ENCODE measurements around the gene OR10A2.
"Not testable (repeated sequence)": the region's sequence is repeated elsewhere in the genome, so short reads cannot be mapped to it uniquely, and the experiment has no call there.

The OR10A2 gene

GRCh38 chr11:6862961-6863360, at the start of gene OR10A2:
Gene OR10A2, plus strand, starts transcription at chr11:6863057. Its CDS starts 6,698 bp downstream, at chr11:6869755.
- DNase-seq = no peak

DNA sequence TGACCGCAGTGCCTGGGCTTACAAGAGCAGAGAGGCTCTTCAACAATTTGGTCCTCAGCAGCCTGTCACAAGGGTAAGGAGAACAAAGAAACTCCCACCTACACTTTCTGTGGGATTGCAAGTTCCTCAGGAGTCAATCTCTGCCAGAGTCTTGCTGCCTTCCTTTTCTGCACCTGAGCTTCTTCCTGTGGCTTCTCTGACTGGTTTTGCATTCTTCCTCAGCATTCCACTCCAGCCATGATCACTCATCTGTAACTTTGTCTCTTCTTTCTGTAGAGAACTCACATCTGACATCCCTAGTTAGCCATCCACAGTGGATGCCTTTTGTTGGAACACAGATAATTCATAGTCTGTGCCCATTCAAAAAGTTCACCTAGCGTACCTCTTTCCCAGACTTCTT, 49.2 kb upstream of the OR10A2 start:
- no peak for DNase-seq
- TF ChIP-seq GATA1 (IDR thresholded peaks at IDR 0.05; ENCODE audit: low read depth, low read length) (no peak), POLR2A (IDR thresholded peaks at IDR 0.05; ENCODE audit: low read length) (no peak)

More at GRCh38 chr11:6862961-6863360, at the start of gene OR10A2:
- TF ChIP-seq GATA1 (IDR thresholded peaks at IDR 0.05; ENCODE audit: low read depth, low read length) = no peak
- no peak for TF ChIP-seq POLR2A (IDR thresholded peaks at IDR 0.05; ENCODE audit: low read length)

DNA sequence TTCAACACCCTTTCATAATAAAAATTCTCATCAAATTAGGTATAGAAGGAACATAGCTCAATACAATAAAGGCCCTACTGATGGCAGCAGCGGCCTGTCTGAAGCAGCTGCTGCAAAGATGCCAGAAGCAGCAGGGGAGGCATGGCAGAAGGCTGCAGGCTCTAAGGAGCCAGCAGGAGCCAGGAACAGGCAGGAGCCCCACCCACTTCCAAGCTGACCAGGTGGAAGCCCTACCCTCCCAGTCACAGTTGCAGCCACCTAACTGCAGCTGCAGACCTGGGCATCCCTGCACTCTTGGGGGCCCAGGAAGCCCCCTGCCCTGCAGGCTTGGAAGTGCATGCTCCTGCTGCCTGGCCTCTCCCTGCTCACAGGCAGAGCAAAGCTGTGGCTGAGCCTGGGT, 45.2 kb upstream of the OR10A2 start:
- DNase-seq = no peak
- TF ChIP-seq POLR2A (IDR thresholded peaks at IDR 0.05; ENCODE audit: low read length) (no peak), GATA1 (IDR thresholded peaks at IDR 0.05; ENCODE audit: low read depth, low read length) (no peak)

GRCh38 chr11:6818967-6819366, 43.9 kb upstream of the OR10A2 start:
- DNase-seq = no peak
- TF ChIP-seq GATA1 (IDR thresholded peaks at IDR 0.05; ENCODE audit: low read depth, low read length) (no peak), POLR2A (IDR thresholded peaks at IDR 0.05; ENCODE audit: low read length) (no peak)

- DNase-seq = no peak
- TF ChIP-seq GATA1 (IDR thresholded peaks at IDR 0.05; ENCODE audit: low read depth, low read length) (no peak), POLR2A (IDR thresholded peaks at IDR 0.05; ENCODE audit: low read length) (no peak)
Observed at GRCh38 chr11:6824136-6824823, 38.6 kb upstream of the OR10A2 start.

DNA sequence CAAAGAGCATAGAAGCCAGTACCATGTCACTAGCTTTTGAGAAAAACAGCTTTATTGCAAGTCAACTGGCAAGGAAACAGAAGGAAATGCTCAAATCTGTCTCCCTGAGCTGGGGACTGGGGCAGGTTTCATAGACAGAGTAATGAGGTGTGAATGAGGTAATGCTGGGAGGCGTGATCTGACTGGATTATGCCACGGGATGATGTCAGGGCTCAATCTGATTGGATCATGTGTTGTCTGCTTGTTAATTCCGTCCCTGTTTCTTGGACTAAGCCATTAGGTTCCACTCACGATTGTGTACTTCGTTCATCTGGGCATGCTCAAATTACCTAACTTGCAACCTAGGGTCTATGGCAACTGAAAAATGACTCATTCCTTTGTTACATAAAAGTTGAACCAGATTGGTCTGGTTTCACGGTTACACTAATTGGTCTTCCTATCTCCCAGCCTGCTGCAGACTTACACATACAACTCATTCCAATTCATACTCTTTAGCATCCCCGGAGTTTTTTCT, 37.6 kb upstream of the OR10A2 start:
- DNase-seq = no peak
- no peak for TF ChIP-seq POLR2A (IDR thresholded peaks at IDR 0.05; ENCODE audit: low read length)
- TF ChIP-seq GATA1 (IDR thresholded peaks at IDR 0.05; ENCODE audit: low read depth, low read length) = no peak

GRCh38 chr11:6828103-6828502, 34.8 kb upstream of the OR10A2 start:
- DNase-seq = no peak

DNA sequence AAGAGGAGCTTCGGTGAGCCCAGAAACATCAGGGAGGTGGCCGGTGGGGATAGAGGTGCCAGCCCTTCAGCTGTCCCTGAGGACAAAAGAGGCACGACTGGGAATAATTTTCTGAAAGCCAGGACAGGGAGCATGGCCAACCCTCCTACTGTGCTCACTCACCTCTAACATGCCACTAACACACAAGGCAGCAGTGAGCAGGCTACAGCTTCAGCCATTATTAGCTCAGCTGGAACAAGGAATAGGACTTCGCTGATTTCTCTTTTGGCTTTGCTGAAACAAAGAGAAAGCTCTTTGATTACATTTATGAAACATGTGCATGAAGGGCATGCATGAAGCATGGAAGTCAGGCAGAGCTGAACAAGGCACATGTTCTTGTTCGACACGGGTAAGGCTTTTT, 29.5 kb upstream of the OR10A2 start:
- TF ChIP-seq POLR2A (IDR thresholded peaks at IDR 0.05; ENCODE audit: low read length) = no peak
- TF ChIP-seq GATA1 (IDR thresholded peaks at IDR 0.05; ENCODE audit: low read depth, low read length) = no peak
- no peak for DNase-seq

More at GRCh38 chr11:6828103-6828502, 34.8 kb upstream of the OR10A2 start:
- TF ChIP-seq GATA1 (IDR thresholded peaks at IDR 0.05; ENCODE audit: low read depth, low read length) = no peak
- no peak for TF ChIP-seq POLR2A (IDR thresholded peaks at IDR 0.05; ENCODE audit: low read length)

DNA sequence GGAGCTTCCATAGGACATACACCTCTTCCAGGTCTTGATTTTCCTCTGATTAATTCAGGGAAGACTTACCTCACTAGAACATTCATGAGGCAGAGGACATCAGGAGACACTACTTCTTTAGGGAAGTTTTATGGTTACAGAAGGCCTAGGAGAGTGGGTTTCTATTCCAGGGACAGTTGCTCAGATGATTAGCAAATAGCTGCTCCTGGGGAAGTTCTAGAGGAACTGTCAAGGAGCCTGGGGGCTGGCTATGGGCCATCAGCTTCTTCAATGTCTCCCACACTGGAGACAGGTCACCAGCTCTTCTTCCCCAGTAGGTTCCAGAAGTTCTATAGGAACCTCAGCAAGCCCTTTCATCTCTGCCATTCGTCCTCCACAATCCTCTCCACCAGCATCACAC, 28.8 kb upstream of the OR10A2 start:
- TF ChIP-seq GATA1 (IDR thresholded peaks at IDR 0.05; ENCODE audit: low read depth, low read length) = no peak
- no peak for TF ChIP-seq POLR2A (IDR thresholded peaks at IDR 0.05; ENCODE audit: low read length)
- no peak for DNase-seq

- no peak for TF ChIP-seq GATA1 (IDR thresholded peaks at IDR 0.05; ENCODE audit: low read depth, low read length)
- no peak for TF ChIP-seq POLR2A (IDR thresholded peaks at IDR 0.05; ENCODE audit: low read length)
Observed at GRCh38 chr11:6841694-6842093, 21.2 kb upstream of the OR10A2 start.

DNA sequence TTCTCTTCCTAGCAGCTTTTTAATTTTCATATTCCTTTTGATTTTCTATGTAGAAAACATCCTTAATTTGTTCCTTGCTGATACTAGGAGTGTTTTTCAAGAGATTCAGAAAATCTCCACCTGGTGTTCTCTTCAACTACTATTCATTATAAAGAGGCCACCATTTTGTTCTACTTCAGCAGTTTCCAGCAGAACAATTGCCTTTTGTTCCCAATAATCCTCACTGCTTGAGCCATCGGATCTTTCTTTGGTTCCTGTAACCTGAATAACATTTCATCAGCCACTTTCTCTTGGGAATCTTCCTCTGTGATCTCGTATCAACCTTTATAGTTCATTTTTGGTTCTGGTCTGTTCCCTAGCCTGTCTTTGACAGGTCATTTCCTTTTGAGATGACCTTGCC, 19.2 kb upstream of the OR10A2 start:
- DNase-seq = no peak
- TF ChIP-seq GATA1 (IDR thresholded peaks at IDR 0.05; ENCODE audit: low read depth, low read length) (no peak), POLR2A (IDR thresholded peaks at IDR 0.05; ENCODE audit: low read length) (no peak)

More at GRCh38 chr11:6841694-6842093, 21.2 kb upstream of the OR10A2 start:
- DNase-seq = no peak

DNA sequence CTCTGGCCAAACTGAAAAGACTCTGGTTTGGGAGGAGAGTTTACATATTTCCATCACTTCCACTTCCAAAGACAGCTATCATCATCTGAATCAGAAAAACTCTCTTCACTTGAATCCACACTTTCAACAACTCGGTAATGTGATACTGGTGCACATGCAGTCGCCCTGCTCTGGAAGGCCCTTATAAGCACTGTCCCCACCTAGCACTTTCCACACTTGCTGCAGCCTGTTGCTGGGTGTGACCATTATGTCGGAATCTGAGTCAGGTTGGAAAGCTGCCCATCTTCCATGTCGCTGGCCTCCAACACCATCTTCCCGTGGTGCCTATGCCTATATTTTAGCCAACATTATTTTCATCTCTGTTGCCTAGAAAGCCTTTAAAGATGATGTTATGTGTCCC, 18.5 kb upstream of the OR10A2 start:
- no peak for TF ChIP-seq GATA1 (IDR thresholded peaks at IDR 0.05; ENCODE audit: low read depth, low read length)
- TF ChIP-seq POLR2A (IDR thresholded peaks at IDR 0.05; ENCODE audit: low read length) = no peak
- DNase-seq = no peak

GRCh38 chr11:6845383-6845782, 17.5 kb upstream of the OR10A2 start, which contains the start of gene OR10A5:
Gene OR10A5, plus strand, starts transcription at chr11:6845683. Its CDS starts 0 bp downstream, at chr11:6845683.
- TF ChIP-seq GATA1 (IDR thresholded peaks at IDR 0.05; ENCODE audit: low read depth, low read length) = no peak
- no peak for TF ChIP-seq POLR2A (IDR thresholded peaks at IDR 0.05; ENCODE audit: low read length)
- no peak for DNase-seq

GRCh38 chr11:6850526-6850925, 12.3 kb upstream of the OR10A2 start:
- TF ChIP-seq POLR2A (IDR thresholded peaks at IDR 0.05; ENCODE audit: low read length) (no peak), GATA1 (IDR thresholded peaks at IDR 0.05; ENCODE audit: low read depth, low read length) (no peak)
- DNase-seq = no peak

GRCh38 chr11:6854801-6855200, 8.1 kb upstream of the OR10A2 start:
- DNase-seq = not testable (repeated sequence)
